Astrocyte (in vitro differentiated cells and primary cell): ENCODE data around the gene HIRIP3. TPM values are rescaled to one million over a fixed set of nuclear protein-coding genes. Genes with fewer than 3 reads are reported as not detected.

Experiments used
- DNase-seq: peaks from one replicate; pipeline ENCODE4 v3.0.0-alpha.2; 2010; ENCODE audit warnings: low read depth
- FAIRE-seq: peaks from 2 replicates; lab custom pipeline; 2011; peaks lifted over from hg19 to GRCh38; lab: Jason Lieb, UNC
- H2AFZ ChIP-seq: 2 replicates; pipeline ENCODE4 v1.6.0; 2012; ENCODE audit warnings: low read depth, low read length, inconsistent platforms
- H3K27ac ChIP-seq: 2 replicates; pipeline ENCODE4 v1.5.1; 2011; ENCODE audit warnings: low read depth, low read length, inconsistent platforms
- H3K27me3 ChIP-seq: 2 replicates; pipeline ENCODE4 v1.6.0; 2011; ENCODE audit warnings: low read length, inconsistent platforms; ENCODE audit not compliant: insufficient read depth
- H3K36me3 ChIP-seq: 2 replicates; pipeline ENCODE4 v1.5.1; 2011; ENCODE audit warnings: low read length, inconsistent platforms; ENCODE audit not compliant: insufficient read depth
- H3K4me1 ChIP-seq: 2 replicates; pipeline ENCODE4 v1.5.1; 2011; ENCODE audit warnings: low read length, inconsistent platforms; ENCODE audit not compliant: insufficient read depth
- H3K4me2 ChIP-seq: 2 replicates; pipeline ENCODE4 v1.6.0; 2012; ENCODE audit warnings: low read length, inconsistent platforms
- H3K4me3 ChIP-seq: 2 replicates; pipeline ENCODE4 v1.5.1; 2011; ENCODE audit warnings: low read depth, mild to moderate bottlenecking, low read length, inconsistent platforms; ENCODE audit not compliant: insufficient read depth
- H3K79me2 ChIP-seq: 2 replicates; pipeline ENCODE4 v1.6.0; 2012; ENCODE audit warnings: mild to moderate bottlenecking, low read length, inconsistent platforms; ENCODE audit not compliant: insufficient read depth
- H3K9ac ChIP-seq: 2 replicates; pipeline ENCODE4 v1.6.0; 2012; ENCODE audit warnings: mild to moderate bottlenecking, low read length, inconsistent platforms
- H3K9me3 ChIP-seq: 2 replicates; pipeline ENCODE4 v1.5.1; 2012; ENCODE audit warnings: low read depth, mild to moderate bottlenecking, low read length, inconsistent platforms; ENCODE audit not compliant: insufficient read depth
- H4K20me1 ChIP-seq: 2 replicates; pipeline ENCODE4 v1.6.0; 2012; ENCODE audit warnings: low read length, inconsistent platforms; ENCODE audit not compliant: insufficient read depth
- H3K27ac Mint-ChIP-seq: one replicate; pipeline ENCODE4 v1.8.0; 2021; ENCODE audit warnings: mild to moderate bottlenecking, mixed read lengths; ENCODE audit not compliant: unreplicated experiment
- H3K27me3 Mint-ChIP-seq: one replicate; pipeline ENCODE4 v1.8.0; 2021; ENCODE audit warnings: low read depth, mixed read lengths; ENCODE audit not compliant: unreplicated experiment
- H3K36me3 Mint-ChIP-seq: one replicate; pipeline ENCODE4 v1.8.0; 2021; ENCODE audit warnings: low read depth, mixed read lengths; ENCODE audit not compliant: unreplicated experiment
- H3K4me1 Mint-ChIP-seq: one replicate; pipeline ENCODE4 v1.8.0; 2021; ENCODE audit warnings: low read depth, mixed read lengths; ENCODE audit not compliant: unreplicated experiment
- H3K4me3 Mint-ChIP-seq: one replicate; pipeline ENCODE4 v1.8.0; 2021; ENCODE audit warnings: mild to moderate bottlenecking, moderate library complexity, mixed read lengths; ENCODE audit not compliant: unreplicated experiment
- H3K9me3 Mint-ChIP-seq: one replicate; pipeline ENCODE4 v1.8.0; 2021; ENCODE audit warnings: mild to moderate bottlenecking, mixed read lengths; ENCODE audit not compliant: unreplicated experiment
- EZH2 ChIP-seq: IDR thresholded peaks from 2 replicates; pipeline ENCODE4 v1.6.1; 2012; ENCODE audit warnings: mild to moderate bottlenecking, low read length, inconsistent platforms; ENCODE audit not compliant: insufficient read depth
- total RNA-seq: library from RNA; stranded (reverse); gene quantifications from 2 replicates; pipeline ENCODE4 v1.2.1, GENCODE V29; 2021
- TF ChIP-seq, protein P1 (sequence below): IDR thresholded peaks from 2 replicates; pipeline ENCODE4 v1.5.1; 2011; ENCODE audit warnings: low read depth, mild to moderate bottlenecking, inconsistent platforms, low read length, moderate library complexity; ENCODE audit not compliant: insufficient read depth

HIRIP3 gene
- total RNA-seq, 1 donor from 2014 or later = 4.3 TPM

DNA sequence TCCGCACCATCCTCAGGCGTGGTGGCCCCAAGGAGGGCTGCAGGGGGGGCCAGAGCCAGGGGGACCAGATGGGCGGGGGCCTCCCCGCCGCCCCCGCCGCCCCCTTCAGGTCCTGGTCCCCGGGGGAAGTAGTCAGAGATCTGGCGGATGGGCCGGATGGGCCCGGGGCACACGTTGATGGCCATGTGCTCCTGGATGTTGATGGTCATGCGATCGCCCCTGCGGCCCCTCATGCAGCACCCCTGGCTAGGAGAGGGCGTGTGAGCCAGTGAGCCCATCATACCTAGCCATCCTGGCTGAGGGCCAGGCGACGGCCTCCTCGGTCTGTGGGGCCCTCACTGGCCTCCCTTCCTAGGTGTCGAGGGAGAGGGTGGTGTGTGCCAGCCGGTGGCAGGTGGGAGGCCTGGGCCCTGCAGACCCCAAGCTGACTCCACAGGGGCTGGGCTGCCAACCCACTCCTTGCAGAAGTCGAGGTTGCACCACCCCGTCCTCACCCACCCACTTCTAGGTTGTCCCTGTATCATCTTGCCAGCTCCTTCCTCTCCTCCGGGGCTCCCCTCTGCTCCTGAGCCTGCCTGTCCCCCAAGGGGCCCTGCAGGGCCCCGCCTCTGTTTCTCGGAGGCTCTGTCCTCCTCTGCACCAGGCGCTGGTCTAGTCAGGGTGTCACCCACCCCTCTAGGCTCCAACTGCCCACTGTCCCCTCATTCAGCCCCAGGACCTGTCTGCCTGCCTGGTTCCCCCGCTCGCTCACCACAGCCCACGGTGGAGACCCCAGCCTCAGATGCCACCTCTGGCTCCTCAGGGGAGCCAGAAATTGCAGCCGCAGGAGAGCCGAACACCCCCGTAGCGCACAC lies 14.8 kb upstream of the HIRIP3 start:
- H3K4me1 Mint-ChIP-seq = no peaks in the 10 kb centered on the region
- H3K4me3 Mint-ChIP-seq = peak overlapping the region; percentile 71
- no peak for FAIRE-seq
- TF ChIP-seq EZH2 = peak; percentile 86
- TF ChIP-seq, protein P1, sequence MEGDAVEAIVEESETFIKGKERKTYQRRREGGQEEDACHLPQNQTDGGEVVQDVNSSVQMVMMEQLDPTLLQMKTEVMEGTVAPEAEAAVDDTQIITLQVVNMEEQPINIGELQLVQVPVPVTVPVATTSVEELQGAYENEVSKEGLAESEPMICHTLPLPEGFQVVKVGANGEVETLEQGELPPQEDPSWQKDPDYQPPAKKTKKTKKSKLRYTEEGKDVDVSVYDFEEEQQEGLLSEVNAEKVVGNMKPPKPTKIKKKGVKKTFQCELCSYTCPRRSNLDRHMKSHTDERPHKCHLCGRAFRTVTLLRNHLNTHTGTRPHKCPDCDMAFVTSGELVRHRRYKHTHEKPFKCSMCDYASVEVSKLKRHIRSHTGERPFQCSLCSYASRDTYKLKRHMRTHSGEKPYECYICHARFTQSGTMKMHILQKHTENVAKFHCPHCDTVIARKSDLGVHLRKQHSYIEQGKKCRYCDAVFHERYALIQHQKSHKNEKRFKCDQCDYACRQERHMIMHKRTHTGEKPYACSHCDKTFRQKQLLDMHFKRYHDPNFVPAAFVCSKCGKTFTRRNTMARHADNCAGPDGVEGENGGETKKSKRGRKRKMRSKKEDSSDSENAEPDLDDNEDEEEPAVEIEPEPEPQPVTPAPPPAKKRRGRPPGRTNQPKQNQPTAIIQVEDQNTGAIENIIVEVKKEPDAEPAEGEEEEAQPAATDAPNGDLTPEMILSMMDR = no peak
- H3K4me2 ChIP-seq = peak overlapping the region; percentile 77
- no peaks in the 10 kb centered on the region for H3K9me3 ChIP-seq
- peaks cover 5% of the 10 kb centered on the region for H4K20me1 ChIP-seq
- H3K4me3 ChIP-seq = no peak overlapping the region
- H3K79me2 ChIP-seq = no peaks in the 10 kb centered on the region
- DNase-seq = no peak
- no peak overlapping the region for H2AFZ ChIP-seq
- H3K9me3 Mint-ChIP-seq = no peaks in the 10 kb centered on the region
- no peaks in the 10 kb centered on the region for H3K36me3 ChIP-seq
- peaks cover 30% of the 10 kb centered on the region for H3K27me3 Mint-ChIP-seq
- H3K9ac ChIP-seq = no peak overlapping the region
- H3K27ac ChIP-seq = no peak overlapping the region
- no peak overlapping the region for H3K27ac Mint-ChIP-seq
- H3K4me1 ChIP-seq = peaks cover 5% of the 10 kb centered on the region
- H3K36me3 Mint-ChIP-seq = peaks cover 2% of the 10 kb centered on the region
- peaks cover 8% of the 10 kb centered on the region for H3K27me3 ChIP-seq

DNA sequence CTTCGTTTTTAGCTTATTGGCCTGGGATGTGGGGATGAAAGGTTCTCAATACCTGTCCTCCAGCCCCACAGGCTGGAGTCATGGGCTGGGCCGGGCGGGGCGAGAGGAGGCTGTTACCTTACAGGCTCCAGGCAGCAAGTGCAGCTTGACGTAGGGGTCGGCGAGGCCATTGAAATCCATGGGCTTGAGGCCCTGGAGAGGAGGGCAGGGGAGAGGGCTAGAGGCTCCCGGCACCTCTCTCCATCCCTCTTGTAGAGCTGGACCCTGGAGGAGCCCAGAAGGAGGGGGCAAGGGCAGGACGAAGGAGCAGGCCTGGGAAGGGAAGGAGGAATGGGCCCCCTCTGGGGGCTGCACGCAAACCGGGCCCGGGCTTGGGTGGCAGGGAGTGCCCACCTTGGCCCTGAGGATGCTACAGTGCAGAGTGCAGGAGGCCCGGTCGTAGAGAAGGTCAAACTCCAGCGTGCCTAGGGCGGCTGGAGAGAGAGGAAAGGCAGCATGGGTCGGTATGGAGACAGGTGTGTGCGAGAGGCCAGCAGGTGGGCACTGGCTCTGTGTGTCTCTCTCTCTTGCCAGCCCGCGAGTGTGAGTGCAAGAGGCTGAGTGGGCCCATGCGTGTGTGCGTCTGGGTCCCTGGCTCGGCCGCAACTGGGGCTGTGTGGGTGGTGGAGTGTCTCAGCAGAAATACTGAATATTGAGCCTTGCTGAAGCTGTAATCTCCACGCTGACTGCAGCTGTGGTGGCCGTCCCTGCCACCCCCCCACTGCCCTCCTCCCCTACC lies 13.9 kb upstream of the HIRIP3 start:
- H3K79me2 ChIP-seq = no peaks in the 10 kb centered on the region
- peaks cover 30% of the 10 kb centered on the region for H3K27me3 Mint-ChIP-seq
- H3K27ac Mint-ChIP-seq = no peak overlapping the region
- DNase-seq (no peak), FAIRE-seq (no peak)
- no peaks in the 10 kb centered on the region for H3K36me3 ChIP-seq
- no peaks in the 10 kb centered on the region for H3K9me3 Mint-ChIP-seq
- H4K20me1 ChIP-seq = peaks cover 5% of the 10 kb centered on the region
- no peak overlapping the region for H3K27ac ChIP-seq
- H3K9me3 ChIP-seq = no peaks in the 10 kb centered on the region
- no peak overlapping the region for H3K4me2 ChIP-seq
- H2AFZ ChIP-seq = no peak overlapping the region
- H3K4me1 Mint-ChIP-seq = no peaks in the 10 kb centered on the region
- peaks cover 5% of the 10 kb centered on the region for H3K4me1 ChIP-seq
- TF ChIP-seq, protein P1 = no peak
- TF ChIP-seq EZH2 = no peak
- H3K4me3 Mint-ChIP-seq = no peak overlapping the region
- H3K4me3 ChIP-seq = no peak overlapping the region
- H3K36me3 Mint-ChIP-seq = peaks cover 4% of the 10 kb centered on the region
- peaks cover 8% of the 10 kb centered on the region for H3K27me3 ChIP-seq
- H3K9ac ChIP-seq = no peak overlapping the region
